Effector memory CD4-positive, alpha-beta T cell (primary cell): ENCODE data around the gene DNTT.

ENCODE experiments used
- DNase-seq, 3 donors: peaks; one replicate each; pipeline ENCODE4 v3.0.0-alpha.2; 2020
- H3K27ac ChIP-seq: 2 replicates; pipeline ENCODE4 v1.7.0; 2013; ENCODE audit warnings: mild to moderate bottlenecking, low read length, moderate library complexity; ENCODE audit not compliant: insufficient read depth, poor library complexity, severe bottlenecking
- H3K27me3 ChIP-seq: replicated peaks from 2 replicates; pipeline ENCODE4 v1.7.0; 2013; ENCODE audit warnings: mild to moderate bottlenecking, low read length; ENCODE audit not compliant: insufficient read depth, control insufficient read depth, poor library complexity, severe bottlenecking
- H3K36me3 ChIP-seq: 2 replicates; pipeline ENCODE4 v1.7.0; 2013; ENCODE audit warnings: mild to moderate bottlenecking, low read length, moderate library complexity; ENCODE audit not compliant: control insufficient read depth, insufficient read depth
- H3K4me1 ChIP-seq: 2 replicates; pipeline ENCODE4 v1.7.0; 2013; ENCODE audit warnings: low read length, mild to moderate bottlenecking; ENCODE audit not compliant: control insufficient read depth, insufficient read depth, poor library complexity, severe bottlenecking
- H3K4me3 ChIP-seq: 2 replicates; pipeline ENCODE4 v1.7.0; 2013; ENCODE audit warnings: low read length, low read depth, mild to moderate bottlenecking; ENCODE audit not compliant: insufficient read depth, poor library complexity, severe bottlenecking
- H3K9me3 ChIP-seq: 2 replicates; pipeline ENCODE4 v1.7.0; 2013; ENCODE audit warnings: mild to moderate bottlenecking, low read length, moderate library complexity; ENCODE audit not compliant: control insufficient read depth

DNTT gene

DNA sequence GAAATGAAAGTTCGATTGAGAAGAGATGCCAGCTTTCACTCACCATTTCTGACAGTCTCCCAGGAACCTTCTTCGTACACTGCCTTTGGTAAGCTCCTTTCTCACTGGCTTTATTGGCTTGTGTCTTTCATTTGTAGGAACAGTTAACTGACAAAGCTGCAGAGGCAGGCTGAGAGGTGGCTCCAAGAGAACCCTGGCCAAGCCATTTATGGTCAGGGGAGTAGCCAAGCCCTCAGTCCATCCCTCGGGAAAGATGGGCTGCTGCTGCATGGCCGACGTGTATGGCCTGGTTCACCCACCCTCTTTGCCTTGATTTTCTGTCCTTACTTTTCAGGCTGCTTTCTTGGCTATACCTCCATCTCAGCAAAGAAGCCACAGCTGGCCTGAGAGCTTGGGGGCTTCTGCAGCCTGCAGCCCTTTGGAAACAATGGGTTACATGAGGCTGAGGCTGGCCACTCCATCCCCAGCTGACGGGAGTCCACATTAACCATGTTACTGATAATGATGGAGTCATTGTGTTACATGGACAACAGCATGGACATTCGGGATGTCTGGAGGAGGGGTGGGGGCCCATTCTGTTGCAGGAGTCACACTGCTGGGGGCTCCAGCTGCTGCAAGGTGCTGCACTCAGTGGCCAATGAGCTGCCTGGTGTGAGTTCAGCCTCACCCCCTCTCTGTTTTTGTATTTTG, 54.8 kb downstream of the DNTT start, which contains the start of gene OPALIN:
OPALIN (minus strand) TSS at position 152 of the 690 bp plus-strand sequence; CDS start at position 46, 106 bp downstream.
- Histone ChIP-seq H3K27me3 (peaks cover 4% of the 10 kb centered on the region), H3K27ac (no peak within 1 kb of the TSS), H3K4me3 (no peak within 1 kb of the TSS), H3K9me3 (no peaks in the 10 kb centered on the region), H3K4me1 (no peaks in the 10 kb centered on the region), H3K36me3 (no peaks in the 10 kb centered on the region)
- DNase-seq: no peak

DNA sequence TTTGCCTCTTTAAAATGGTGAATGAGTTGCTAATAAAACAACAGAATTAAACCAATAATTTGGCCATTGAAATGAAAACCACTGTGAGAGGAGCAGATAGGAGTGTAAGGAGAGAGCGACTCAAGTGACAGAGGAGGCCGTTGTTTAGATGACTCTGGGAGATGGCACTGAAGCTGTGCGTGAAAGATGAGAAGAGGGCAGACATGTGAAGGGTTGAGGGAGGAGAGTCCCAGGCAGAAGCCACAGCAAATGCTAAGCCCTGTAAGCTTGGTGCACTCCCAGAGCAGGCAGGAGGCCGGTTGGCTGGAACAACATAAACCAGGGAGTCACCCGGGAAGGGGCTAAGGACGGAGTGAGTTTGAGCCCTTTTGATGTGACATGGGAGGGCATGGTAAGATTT, 55.4 kb downstream of the DNTT start:
- Histone ChIP-seq H3K27ac (no peak overlapping the region), H3K9me3 (no peaks in the 10 kb centered on the region), H3K4me1 (no peaks in the 10 kb centered on the region), H3K36me3 (no peaks in the 10 kb centered on the region), H3K27me3 (peaks cover 4% of the 10 kb centered on the region), H3K4me3 (no peak overlapping the region)
- DNase-seq: no peak

DNA sequence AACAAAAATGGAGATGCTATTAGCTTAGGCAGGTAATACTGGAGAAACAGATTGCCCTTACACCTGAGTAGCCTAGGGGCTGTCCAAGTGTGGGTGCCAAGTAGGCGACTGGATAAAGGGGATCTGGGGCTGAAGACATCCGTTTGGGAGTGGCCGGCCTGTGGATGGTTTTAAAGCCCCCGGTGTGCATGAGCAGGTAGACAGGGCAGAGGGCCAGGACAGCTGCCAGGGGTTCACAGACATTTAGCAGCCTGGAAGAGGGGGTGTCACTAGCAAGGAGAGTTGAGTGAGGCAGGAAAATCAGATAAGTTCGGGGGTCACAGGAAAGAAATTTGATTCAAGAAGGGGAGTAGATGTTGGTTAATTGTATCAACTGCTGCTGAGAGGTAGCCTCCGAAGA, 56.1 kb downstream of the DNTT start:
- Histone ChIP-seq H3K4me1 (no peaks in the 10 kb centered on the region), H3K27ac (no peak overlapping the region), H3K9me3 (no peaks in the 10 kb centered on the region), H3K4me3 (no peak overlapping the region), H3K36me3 (no peaks in the 10 kb centered on the region), H3K27me3 (peaks cover 4% of the 10 kb centered on the region)
- DNase-seq: no peak

DNA sequence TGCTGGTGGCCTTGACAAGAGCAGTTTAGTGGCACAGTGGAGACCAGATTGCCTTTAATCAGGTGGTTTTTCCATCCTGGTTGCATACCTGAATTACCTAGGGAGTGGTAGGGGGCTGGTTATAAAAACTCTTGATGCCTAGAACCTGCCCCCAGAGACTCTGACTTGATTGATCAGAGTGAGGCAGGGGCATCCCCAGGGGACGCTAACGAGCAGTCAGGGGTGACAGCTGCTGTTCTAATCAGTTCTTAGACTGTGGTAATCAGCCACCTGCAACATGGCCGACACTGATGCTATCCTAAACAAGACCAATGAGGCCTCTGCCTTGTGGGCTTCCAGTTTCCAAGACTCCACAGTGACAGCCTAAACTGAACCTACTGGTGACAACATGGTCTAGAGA, 56.5 kb downstream of the DNTT start:
- Histone ChIP-seq H3K4me1 (no peaks in the 10 kb centered on the region), H3K36me3 (no peaks in the 10 kb centered on the region), H3K27ac (no peak overlapping the region), H3K9me3 (no peaks in the 10 kb centered on the region), H3K4me3 (no peak overlapping the region), H3K27me3 (peaks cover 4% of the 10 kb centered on the region)
- DNase-seq: no peak

DNA sequence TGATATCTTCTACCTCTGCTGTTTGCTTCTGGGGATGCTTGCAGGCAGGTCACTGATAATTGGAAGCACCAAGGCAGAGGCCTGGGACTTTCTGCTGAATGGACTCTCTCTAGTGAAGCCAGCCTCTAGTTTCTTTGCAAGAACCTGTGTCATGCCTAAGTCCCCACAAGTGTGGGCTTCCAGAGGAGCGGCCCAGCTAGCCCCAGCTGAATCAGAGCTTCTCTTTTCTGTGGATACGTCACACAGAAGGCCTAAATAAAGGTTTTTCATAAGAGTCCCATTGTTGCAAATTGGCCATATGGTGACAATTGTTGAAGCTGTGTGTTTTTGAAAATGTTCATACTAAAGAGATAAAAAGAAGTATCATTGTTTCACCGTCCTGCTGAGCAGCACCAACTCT, 61.3 kb downstream of the DNTT start:
- Histone ChIP-seq H3K27ac (no peak overlapping the region), H3K4me3 (no peak overlapping the region), H3K9me3 (no peaks in the 10 kb centered on the region), H3K36me3 (no peaks in the 10 kb centered on the region), H3K4me1 (no peaks in the 10 kb centered on the region), H3K27me3 (no peaks in the 10 kb centered on the region)
- no peak for DNase-seq

DNA sequence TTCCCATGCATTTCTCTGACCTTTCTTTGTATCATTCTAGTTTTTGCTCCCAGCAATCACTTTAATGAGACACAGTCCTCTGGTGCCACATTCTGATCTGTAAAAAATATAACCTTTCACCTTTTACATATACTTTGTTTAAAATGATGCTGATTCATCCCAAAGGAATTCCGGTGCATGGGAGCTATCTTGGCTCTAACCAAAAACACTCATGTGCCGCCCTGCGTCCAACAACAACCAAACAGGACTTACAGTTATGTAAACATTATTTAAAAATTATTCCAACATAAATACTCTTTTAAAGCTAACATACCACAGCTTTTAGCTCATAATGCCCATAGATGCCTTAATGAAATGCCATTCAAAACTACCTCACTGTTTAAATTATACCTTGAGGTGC, 62.3 kb downstream of the DNTT start:
- H3K9me3 ChIP-seq: no peaks in the 10 kb centered on the region
- no peaks in the 10 kb centered on the region for H3K4me1 ChIP-seq
- H3K4me3 ChIP-seq: no peak overlapping the region
- no peak for DNase-seq
- H3K27me3 ChIP-seq: no peaks in the 10 kb centered on the region
- H3K27ac ChIP-seq: no peak overlapping the region
- H3K36me3 ChIP-seq: no peaks in the 10 kb centered on the region

DNA sequence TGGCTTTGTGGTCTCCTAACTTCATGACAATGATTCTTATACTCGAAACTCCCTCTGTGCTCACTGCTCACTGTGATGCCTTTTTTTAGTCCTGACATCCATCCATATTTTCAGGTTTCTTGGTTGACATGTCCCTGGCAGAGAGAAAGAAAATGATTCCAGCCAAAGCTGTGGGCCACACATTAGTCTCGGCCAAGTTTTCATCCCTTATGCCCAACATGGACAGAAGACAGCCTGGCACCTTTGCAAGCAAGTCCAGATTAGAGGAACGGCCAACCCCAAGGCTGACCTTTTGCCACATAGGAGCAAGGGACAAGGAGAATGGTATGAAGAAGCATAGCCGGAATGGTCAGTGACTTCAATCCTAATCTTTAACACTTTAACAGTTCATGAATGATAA, 63.2 kb downstream of the DNTT start:
- DNase-seq: no peak
- Histone ChIP-seq H3K4me1 (no peaks in the 10 kb centered on the region), H3K27me3 (no peaks in the 10 kb centered on the region), H3K4me3 (no peak overlapping the region), H3K27ac (no peak overlapping the region), H3K36me3 (no peaks in the 10 kb centered on the region), H3K9me3 (no peaks in the 10 kb centered on the region)

DNA sequence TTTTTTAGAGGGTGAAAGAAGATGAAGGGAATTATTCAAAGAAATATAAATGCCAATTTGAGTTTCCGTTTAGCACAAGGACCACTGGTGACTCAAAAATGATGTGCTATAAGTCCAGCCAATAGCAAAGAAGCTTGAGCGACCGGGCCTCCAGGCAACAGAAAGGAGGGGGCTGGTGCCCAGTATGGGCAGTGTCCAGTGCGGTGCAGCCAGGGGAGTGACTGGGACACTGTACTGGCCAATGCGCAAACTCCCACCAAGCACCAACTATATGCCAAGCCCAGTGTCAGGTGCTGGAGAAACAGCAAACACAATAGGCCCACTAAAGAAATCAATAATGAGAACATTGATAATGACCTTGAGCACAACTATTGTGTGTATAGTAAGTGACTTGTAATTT, 64.7 kb downstream of the DNTT start:
- DNase-seq: no peak
- no peaks in the 10 kb centered on the region for H3K9me3 ChIP-seq
- no peaks in the 10 kb centered on the region for H3K4me1 ChIP-seq
- H3K27ac ChIP-seq: no peak overlapping the region
- no peaks in the 10 kb centered on the region for H3K27me3 ChIP-seq
- no peaks in the 10 kb centered on the region for H3K36me3 ChIP-seq
- H3K4me3 ChIP-seq: no peak overlapping the region

DNA sequence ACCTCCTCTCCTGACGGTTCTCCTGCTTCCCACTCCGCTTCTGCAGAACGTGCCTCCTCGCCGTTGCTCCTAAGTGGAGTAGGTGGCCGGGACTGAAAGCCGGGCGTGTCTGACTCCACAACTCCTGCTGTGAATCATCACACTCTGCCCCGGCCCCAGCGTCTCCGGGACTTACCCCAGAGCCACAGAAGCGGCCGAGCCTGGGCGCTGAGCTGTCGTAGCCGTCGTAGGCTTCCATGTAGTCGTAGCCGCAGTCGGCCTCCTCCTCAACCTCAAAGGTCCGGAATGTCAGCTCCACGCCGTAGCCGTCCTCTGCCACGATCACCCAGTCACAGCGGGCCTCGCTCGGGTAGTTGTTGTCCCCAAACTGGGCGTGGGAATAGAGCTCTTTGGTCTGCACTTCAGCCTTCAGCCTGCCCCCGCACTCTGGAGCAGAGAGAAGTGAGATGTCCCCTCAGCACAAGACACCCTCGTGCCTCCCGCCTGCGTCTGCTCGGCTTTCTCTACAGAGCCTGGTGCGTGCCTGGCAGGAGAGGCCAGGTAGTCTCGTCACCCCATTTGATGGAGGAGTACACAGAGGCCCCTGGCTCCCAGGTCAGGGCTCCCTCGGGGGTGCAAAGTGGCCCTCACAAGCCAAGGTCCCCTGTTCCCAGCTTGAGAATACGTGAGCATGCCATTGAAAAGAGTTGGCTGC, 65.8 kb downstream of the DNTT start:
- Histone ChIP-seq H3K4me1 (no peaks in the 10 kb centered on the region), H3K27me3 (no peaks in the 10 kb centered on the region), H3K27ac (no peak overlapping the region), H3K36me3 (no peaks in the 10 kb centered on the region), H3K9me3 (no peaks in the 10 kb centered on the region), H3K4me3 (no peak overlapping the region)
- DNase-seq: no peak

DNA sequence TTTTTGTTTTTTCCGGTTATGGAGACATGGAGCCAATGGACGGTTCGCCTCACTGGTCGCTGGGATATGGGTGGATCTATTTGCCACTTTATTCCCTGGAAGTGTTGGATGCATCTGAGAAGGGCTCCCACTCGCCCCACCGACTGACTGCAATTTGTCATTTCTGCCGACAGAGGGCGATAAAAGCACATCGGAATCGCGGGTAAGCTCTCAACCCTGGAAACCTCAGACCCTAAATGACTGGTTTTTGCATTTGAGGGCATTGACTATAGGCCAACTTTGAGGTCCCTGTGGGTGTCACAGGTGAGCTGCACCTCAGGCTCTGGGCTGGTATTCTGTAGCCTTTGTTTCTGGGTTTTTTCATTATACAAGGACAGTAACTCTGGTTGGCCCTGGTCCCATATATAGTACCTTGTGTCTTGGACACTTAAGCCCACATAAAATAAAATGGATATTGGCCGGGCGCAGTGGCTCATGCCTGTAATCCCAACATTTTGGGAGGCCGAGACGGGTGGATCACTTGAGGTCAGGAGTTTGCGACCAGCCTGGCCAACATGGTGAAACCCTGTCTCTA, 66.4 kb downstream of the DNTT start:
- no peak overlapping the region for H3K27ac ChIP-seq
- H3K4me3 ChIP-seq: no peak overlapping the region
- peak in 2 of 3 donors; percentile 8 to 18 for DNase-seq

More for the DNA sequence above, 66.4 kb downstream of the DNTT start:
- Histone ChIP-seq H3K4me1 (no peaks in the 10 kb centered on the region), H3K27me3 (no peaks in the 10 kb centered on the region), H3K9me3 (no peaks in the 10 kb centered on the region), H3K36me3 (no peaks in the 10 kb centered on the region)
